NCI-H2196 treated with DMSO at 0.1 percent for 48 hours (cell line): ENCODE results near the gene FAT1.

Experiments used
- DNase-seq: peaks from one replicate; lab custom pipeline; 2025; ENCODE audit not compliant: unreplicated experiment; lab: John Stamatoyannopoulos, UW

Gene FAT1

DNA sequence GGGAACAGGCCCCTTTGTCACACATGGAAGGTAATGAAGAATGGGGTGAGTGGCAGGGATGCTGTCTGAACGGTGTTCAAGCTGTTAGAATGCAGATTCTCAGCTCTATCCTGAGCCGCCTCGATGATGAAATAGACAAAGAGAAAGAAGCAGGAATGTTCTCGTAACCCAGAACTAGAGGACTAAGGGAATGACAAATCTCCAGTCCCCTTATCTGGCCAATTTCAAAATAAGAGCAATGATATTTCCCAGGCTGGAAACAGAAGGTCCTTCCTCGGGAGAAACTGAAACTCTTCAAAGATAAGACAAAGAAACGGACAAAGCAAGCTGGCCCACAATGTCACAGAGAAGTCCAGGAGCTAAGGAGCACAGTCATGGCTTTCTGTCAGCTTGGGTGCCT, 138.7 kb downstream of the FAT1 start:
- no peak for DNase-seq

GRCh38 chr4:186581421-186581820, 142.2 kb downstream of the FAT1 start:
- DNase-seq, result no peak

- DNase-seq, result no peak
Observed at GRCh38 chr4:186580669-186581068, 143.0 kb downstream of the FAT1 start.

DNA sequence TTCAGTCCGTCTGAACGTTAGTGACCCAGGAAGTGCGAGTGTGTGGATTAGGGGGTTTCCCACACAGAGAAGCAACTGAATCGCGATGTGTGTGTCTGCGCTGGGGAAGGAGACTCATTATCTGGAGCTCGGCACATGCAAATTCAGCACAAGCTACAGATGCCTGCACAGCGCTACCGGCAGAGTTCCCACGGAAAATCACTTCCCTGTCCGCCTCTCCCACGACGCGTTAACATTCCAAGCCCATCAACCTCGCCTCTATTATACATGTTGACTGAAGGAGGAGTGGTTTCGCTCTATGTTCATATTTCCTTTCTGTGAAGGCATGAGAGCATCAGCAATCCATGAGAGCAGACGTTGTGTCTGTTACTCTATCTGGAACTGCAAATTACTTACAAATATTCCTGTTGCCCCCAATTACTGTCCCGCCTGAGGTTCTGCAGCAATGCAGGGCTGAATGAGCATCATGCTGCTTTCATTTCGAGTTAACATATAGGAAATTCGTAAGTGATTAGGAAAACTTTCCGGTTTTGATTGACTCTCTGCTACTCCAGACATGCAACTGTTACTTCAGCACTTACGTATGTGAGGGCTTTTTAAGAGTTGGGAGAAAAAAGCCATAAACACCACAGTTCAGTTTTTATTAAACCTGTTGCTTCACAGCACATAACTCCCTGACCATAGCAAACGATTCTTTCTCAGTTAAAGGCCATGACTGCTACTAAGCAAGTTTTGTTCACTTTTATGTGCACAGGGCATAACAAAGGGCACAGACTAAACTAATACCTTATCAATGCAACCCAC, 153.3 kb downstream of the FAT1 start:
- DNase-seq, result no peak

- DNase-seq, result no peak
Observed at GRCh38 chr4:186569533-186570192, 154.0 kb downstream of the FAT1 start.

DNA sequence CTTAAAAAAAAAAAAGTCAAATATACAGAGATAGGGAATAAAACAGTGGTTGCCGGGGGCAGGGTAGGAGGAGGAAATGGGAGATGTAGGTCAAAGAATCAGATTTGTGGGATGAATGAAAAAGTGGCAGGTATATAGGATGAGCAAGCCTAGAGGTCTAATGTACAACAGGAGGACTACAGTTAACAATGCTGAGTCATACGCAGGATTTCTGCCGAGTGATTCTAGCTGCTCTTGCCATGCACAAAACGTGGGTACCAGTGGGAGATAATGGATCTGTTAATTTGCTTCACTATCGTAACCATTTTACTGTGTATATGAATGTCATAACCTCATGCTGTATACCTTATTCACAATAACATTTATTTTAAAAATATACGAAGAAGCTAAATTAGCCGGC, 157.6 kb downstream of the FAT1 start:
- DNase-seq, result no peak

- DNase-seq, result no peak
Observed at GRCh38 chr4:186563761-186564160, 159.9 kb downstream of the FAT1 start.

GRCh38 chr4:186561748-186562147, 161.9 kb downstream of the FAT1 start:
- no peak for DNase-seq

DNA sequence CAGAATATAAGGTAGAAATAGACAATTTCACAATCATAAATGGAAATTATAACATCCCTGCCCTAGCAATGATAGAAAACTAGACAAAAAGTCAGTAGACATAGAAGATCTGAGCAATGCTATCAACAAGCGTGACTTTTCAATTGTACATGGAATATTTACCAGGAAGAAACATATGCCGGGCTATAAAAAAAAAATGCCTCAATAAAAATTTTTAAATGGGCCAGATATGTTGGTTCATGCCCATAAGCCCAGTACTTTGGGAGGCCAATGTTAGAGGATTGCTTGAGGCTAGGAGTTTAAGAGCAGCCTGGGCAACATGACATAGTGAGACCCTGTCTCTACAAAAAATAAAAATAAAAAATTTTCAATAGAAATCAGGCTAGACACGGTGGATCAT, 163.0 kb downstream of the FAT1 start:
- no peak for DNase-seq

DNA sequence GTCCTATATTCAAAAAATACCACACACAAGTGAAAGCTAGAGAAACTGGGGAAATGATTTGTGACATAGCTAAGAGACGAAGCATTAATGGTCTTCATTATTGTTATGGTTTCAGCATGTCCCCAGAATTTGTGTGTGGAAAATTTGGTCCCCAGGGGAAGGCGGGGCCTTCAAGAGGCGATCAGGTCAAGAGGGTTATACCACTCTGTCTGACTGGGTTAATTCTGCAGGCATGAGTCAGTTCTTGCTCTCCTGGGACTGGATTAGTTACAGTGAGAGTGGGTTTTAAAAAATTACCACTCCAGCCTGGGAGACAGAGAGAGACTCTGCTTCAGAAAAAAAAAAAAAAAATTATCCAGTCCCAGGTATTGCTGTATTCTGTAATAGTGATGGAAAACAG, 166.2 kb downstream of the FAT1 start:
- no peak for DNase-seq

GRCh38 chr4:186557061-186557460, 166.6 kb downstream of the FAT1 start:
- DNase-seq, result no peak

DNA sequence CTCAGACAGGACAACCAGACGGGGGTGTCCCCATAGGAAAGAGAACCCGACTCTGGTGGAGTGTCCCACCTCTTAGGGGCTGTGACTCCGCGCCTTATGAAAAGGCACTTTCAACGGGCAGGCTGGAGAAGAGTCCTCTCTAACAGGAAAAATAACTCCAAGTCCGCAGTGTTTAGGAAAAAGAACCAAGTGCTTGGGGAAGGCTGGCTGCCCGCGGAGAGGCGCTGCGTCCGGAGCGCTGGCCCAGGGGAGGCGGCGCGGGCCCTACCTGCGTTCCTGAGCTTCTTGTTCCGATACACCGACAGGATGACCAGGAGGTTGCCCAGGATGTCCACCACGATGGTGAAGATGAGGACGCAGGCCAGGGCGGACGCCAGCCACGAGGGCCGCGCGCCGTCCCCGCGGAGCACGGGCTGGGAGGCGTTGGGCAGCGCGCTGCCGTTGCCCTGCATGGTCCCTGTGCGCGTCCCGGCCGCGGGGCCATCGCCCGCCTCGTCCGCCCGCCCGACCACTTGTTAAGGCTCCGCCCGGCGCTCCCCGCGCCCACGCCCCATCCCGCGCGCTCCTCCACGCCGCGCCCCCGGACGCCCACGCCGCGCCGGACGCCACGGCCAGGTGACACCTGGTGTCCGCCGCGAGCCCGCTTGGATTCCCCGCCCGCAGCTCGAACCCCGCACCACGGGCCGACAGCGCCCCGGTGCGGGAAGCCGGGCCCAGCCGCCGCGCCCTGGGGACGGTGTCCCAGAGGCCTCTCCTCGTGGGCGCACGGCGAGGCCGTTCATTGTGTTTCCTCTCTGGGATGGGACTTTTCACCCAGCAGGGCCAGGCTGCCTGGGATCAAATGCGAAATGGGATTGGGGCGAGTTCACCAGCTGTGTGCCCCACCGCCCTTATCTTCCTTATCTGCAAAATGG, 168.5 kb downstream of the FAT1 start, which contains the start of gene MTNR1A:
Gene MTNR1A (minus strand): TSS at position 654 of the 914 bp plus-strand sequence. CDS start 202 bp downstream, at position 452.
- DNase-seq, result no peak

DNA sequence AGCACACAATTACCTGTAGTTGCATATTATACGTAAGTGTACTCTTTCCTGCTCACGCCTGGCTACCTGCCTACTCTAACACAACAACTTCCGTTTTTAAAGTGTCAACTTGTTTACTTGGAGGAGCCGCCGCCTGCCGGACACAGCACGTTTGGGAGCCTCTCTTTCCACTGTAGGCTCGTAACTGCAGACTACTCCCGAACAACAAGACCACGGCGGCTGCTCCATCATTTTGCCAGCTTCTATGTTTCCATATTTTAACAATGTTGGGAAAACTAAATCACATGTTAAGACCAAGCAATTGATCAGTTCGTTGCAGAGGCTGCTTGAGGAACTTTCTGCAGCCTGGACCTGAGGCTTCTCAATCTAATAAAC, 169.1 kb downstream of the FAT1 start:
- no peak for DNase-seq

DNA sequence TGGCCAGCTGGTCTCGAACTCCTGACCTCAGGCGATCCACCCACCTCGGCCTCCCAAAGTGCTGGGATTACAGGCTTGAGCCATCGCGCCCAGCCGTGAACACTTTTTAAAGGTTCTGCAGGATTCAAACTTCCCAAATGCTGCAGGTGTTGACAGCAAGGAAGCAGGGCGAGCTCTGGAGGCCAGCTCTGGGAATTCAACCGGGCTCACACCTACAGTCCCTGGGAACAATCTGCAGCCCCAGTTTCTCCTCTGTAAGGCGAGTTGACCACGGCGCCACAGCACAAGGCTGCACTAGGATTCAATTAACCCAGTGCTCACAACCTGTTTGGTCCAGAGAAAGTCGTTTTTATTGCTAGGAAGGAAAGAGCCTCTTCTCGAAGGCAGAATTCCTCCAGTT, 169.9 kb downstream of the FAT1 start:
- DNase-seq, result no peak

DNA sequence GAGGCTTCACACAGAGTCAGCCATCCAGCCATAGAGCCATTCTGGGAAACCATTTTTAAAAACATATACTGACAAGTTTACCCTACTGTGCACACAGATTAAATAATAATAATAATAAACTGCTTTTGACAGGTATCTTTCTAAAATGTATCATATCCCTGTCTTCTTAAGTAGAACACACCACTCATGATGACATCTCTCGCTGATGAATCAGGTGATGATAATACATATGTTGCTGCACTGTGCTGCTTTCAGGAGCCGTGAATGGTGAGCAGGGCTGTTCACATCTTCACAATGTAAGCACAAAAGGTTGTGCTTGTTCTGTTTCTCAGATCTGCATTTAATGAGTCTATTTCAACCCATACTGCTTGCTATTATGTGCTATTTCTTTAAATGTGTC, 171.8 kb downstream of the FAT1 start:
- DNase-seq, result no peak

GRCh38 chr4:186545436-186545835, 178.2 kb downstream of the FAT1 start:
- DNase-seq, result no peak

GRCh38 chr4:186543206-186543605, 180.4 kb downstream of the FAT1 start:
- DNase-seq, result no peak

- no peak for DNase-seq
Observed at GRCh38 chr4:186541801-186542200, 181.9 kb downstream of the FAT1 start.

DNA sequence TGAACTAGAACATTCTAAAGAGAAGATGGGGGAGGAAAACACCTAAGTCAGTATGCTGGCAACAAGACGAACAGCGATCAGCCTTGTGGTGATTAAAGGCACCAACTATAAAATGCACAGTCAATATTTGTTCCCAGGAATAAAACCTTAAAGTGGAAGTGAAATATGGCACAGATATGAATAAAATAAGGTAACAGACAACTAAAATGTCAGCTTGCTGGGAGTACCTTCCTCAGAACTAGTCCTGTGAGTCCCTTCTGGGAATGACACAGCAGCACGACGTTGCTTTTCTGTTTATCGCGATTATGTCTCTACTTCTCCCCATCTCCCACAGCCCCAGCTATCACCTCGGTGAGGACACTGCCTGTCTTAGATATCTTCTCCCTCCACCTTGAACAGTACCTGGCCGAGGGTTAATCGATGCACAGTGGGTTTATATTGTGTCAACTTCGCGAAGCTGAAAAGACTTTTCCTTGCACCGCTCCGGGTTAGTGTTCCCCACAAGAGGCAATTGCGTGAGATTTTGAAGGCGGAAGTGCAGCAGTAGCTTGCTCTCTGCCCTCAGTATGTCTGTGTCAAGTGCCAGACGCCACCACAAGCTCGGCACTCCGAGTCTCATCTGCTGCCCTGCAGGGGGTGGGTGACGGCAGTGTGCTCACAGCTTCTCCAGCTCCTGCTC, 185.7 kb downstream of the FAT1 start:
- DNase-seq, result no peak
